ENCODE results near the gene KRT20. TPM values are rescaled to one million over a fixed set of nuclear protein-coding genes. Genes with fewer than 3 reads are reported as not detected.

The KRT20 gene
- polyA plus RNA-seq, 3 donors = not detected

DNA sequence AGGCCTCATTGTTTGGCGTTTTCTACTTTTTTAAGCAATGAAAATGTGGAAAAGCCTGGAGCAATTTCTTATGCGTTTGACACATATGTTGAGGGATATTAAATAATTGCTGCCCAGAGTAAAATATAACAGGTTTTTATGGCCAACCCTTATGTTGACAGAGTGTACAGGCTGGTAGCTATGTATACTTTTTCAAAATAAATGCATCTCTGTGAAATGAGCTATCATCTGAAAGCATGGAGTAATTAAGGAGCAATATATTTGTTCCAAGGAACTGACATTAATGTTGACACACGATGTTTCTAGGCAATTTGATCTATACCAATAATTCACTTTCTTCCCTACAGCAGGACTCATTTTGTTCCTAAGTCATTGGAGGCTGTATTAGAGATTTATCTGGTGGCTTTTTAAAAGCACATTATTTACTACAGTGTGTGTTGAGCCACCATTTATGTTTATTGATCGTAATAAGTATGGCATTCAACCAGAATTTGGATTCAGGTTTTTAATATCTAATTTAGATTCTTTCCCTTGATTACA lies 11.9 kb upstream of the KRT20 start:
- 100% methylated on average over 2 of the region's 4 CpGs for WGBS (ENCODE audit: insufficient coverage)
- no peak overlapping the region for H3K4me3 ChIP-seq (replicated peaks in 1 of 3; ENCODE audit: low read depth in 2 of 3, low read length in 3 of 3)
- H3K4me2 ChIP-seq (replicated peaks; ENCODE audit: extremely low read depth, low read length, poor library complexity, severe bottlenecking) = no peak overlapping the region
- Mint-ChIP-seq H3K36me3 (no peaks in the 10 kb centered on the region), H3K4me1 (peaks cover 8% of the 10 kb centered on the region), H3K27ac (no peak overlapping the region), H3K4me3 (no peak overlapping the region), H3K27me3 (ENCODE audit: low read depth in 3 of 3) (peaks cover 4 to 6% (median 6%) of the 10 kb centered on the region in 3 donors), H3K9me3 (no peaks in the 10 kb centered on the region)
- H3K4me1 ChIP-seq (ENCODE audit: control insufficient read depth in 1 of 2, insufficient read depth in 2 of 2, low read length in 2 of 2) = peaks cover 7 to 8% of the 10 kb centered on the region in 2 donors
- H3K27ac ChIP-seq (ENCODE audit: low read depth in 1 of 2, low read length in 2 of 2) = no peak overlapping the region
- no peaks in the 10 kb centered on the region for H4K20me1 ChIP-seq (ENCODE audit: insufficient read depth, low read length)
- H3K36me3 ChIP-seq (replicated peaks in 1 of 2; ENCODE audit: control insufficient read depth in 1 of 2, insufficient read depth in 2 of 2, low read length in 2 of 2) = no peaks in the 10 kb centered on the region
- no peak overlapping the region for H3K9ac ChIP-seq (ENCODE audit: insufficient read depth, low read length, poor library complexity, severe bottlenecking)
- H3K9me3 ChIP-seq (replicated peaks in 1 of 2; ENCODE audit: control insufficient read depth in 1 of 2, insufficient read depth in 1 of 2, low read length in 2 of 2) = no peaks in the 10 kb centered on the region
- H3K79me2 ChIP-seq (ENCODE audit: insufficient read depth, low read length) = no peaks in the 10 kb centered on the region
- H2AFZ ChIP-seq (ENCODE audit: insufficient read depth, low read depth, low read length, poor library complexity, severe bottlenecking) = no peak overlapping the region
- H3K27me3 ChIP-seq (ENCODE audit: control insufficient read depth in 2 of 2, insufficient read depth in 2 of 2, low read length in 2 of 2) = no peaks in the 10 kb centered on the region
- TF ChIP-seq CTCF (IDR thresholded peaks at IDR 0.05) = no peak
- DNase-seq = no peak
- intact Hi-C loops (cut with micrococcal nuclease) = no loop called here

DNA sequence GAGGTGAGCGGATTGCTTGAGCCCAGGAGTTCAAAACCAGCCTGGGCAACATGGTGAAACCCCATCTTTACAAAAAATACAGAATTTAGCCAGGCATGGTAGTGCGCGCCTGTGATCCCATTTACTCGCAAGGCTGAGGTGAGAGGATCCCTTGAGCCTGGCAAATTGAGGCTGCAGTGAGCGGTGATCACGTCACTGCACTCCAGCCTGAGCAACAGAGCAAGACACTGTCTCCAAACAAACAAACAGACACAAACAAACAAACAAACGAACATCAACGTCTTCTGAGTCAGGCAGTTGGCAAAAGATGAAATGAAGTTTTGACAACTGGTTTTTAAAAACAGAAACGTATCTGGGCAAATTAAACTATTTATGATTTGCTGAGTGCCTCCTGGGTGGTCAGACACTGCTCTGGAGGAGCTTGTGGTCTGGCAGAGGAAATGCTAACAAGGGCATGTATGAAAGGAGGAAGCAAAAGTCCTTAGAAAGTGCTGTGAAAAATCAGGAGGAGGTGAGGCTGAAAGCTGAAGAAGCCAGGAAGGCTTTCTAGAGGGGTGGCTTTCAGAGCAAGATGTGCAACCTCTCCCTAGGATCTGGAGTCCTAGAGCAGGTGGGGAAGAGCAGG lies 10.2 kb upstream of the KRT20 start:
- Histone ChIP-seq H3K27ac (ENCODE audit: low read depth in 1 of 2, low read length in 2 of 2) (no peak overlapping the region), H3K79me2 (ENCODE audit: insufficient read depth, low read length) (no peaks in the 10 kb centered on the region), H3K36me3 (replicated peaks in 1 of 2; ENCODE audit: control insufficient read depth in 1 of 2, insufficient read depth in 2 of 2, low read length in 2 of 2) (no peaks in the 10 kb centered on the region), H4K20me1 (ENCODE audit: insufficient read depth, low read length) (no peaks in the 10 kb centered on the region), H3K4me2 (replicated peaks; ENCODE audit: extremely low read depth, low read length, poor library complexity, severe bottlenecking) (no peak overlapping the region), H2AFZ (ENCODE audit: insufficient read depth, low read depth, low read length, poor library complexity, severe bottlenecking) (peak overlapping the region; percentile 12), H3K4me1 (ENCODE audit: control insufficient read depth in 1 of 2, insufficient read depth in 2 of 2, low read length in 2 of 2) (peaks cover 7 to 8% of the 10 kb centered on the region in 2 donors), H3K9ac (ENCODE audit: insufficient read depth, low read length, poor library complexity, severe bottlenecking) (no peak overlapping the region), H3K9me3 (replicated peaks in 1 of 2; ENCODE audit: control insufficient read depth in 1 of 2, insufficient read depth in 1 of 2, low read length in 2 of 2) (no peaks in the 10 kb centered on the region), H3K4me3 (replicated peaks in 1 of 3; ENCODE audit: low read depth in 2 of 3, low read length in 3 of 3) (no peak overlapping the region), H3K27me3 (ENCODE audit: control insufficient read depth in 2 of 2, insufficient read depth in 2 of 2, low read length in 2 of 2) (peaks cover 0 to 4% of the 10 kb centered on the region in 2 donors)
- H3K9me3 Mint-ChIP-seq = peaks cover 0 to 2% (median 0%) of the 10 kb centered on the region in 7 donors
- H3K27ac Mint-ChIP-seq = peak overlapping the region in 1 of 7 donors; percentile 55
- intact Hi-C loops (cut with micrococcal nuclease) = no loop called here
- WGBS (ENCODE audit: insufficient coverage) = 47% methylated on average over 7 of the region's 9 CpGs
- peaks cover 8% of the 10 kb centered on the region for H3K4me1 Mint-ChIP-seq
- DNase-seq = no peak
- no peak for TF ChIP-seq CTCF (IDR thresholded peaks at IDR 0.05)
- peak overlapping the region in 1 of 2 donors; percentile 2 for H3K4me3 Mint-ChIP-seq
- H3K36me3 Mint-ChIP-seq = no peaks in the 10 kb centered on the region
- H3K27me3 Mint-ChIP-seq (ENCODE audit: low read depth in 3 of 3) = peaks cover 4 to 8% (median 6%) of the 10 kb centered on the region in 3 donors
